Measurements from ENCODE around the gene RASEF.
"Not testable (repeated sequence)": the region's sequence is repeated elsewhere in the genome, so short reads cannot be mapped to it uniquely, and the experiment has no call there.

RASEF gene
- long read RNA-seq, donor 1 = 0 reads
- long read RNA-seq, donor 2 = 0 reads
- long read RNA-seq, donor 3 = 0 reads
- long read RNA-seq, donor 4 = 0 reads
- long read RNA-seq, donor 5, partial matches to known transcripts = 0 of 1 reads
- long read RNA-seq, donor 5, other reads (novel, unspliced or antisense) = 0 of 1 reads
- long read RNA-seq, donor 6, partial matches to known transcripts = 0 of 2 reads
- long read RNA-seq, donor 6, other reads (novel, unspliced or antisense) = 0 of 2 reads
- long read RNA-seq, donor 7, full-length matches to known transcripts = 3 of 3 reads
- long read RNA-seq, donor 7, partial matches to known transcripts = 0 of 3 reads
- long read RNA-seq, donor 7, other reads (novel, unspliced or antisense) = 0 of 3 reads
- long read RNA-seq, donor 8 = 0 reads

- peak; percentile 92 for DNase-seq
Measured at GRCh38 chr9:83062651-83063527, at the start of gene RASEF. TSS of gene RASEF (minus strand) at chr9:83063142. CDS start at chr9:83062867, 275 bp downstream.

- DNase-seq = no peak
Measured at GRCh38 chr9:83111169-83111568, 48.2 kb upstream of the RASEF start.

- no peak for DNase-seq
Measured at GRCh38 chr9:83109296-83109695, 46.4 kb upstream of the RASEF start.

GRCh38 chr9:83108208-83108607 lies 45.3 kb upstream of the RASEF start:
- DNase-seq = no peak

GRCh38 chr9:83106772-83107171 lies 43.8 kb upstream of the RASEF start:
- DNase-seq = no peak

- DNase-seq = no peak
Measured at GRCh38 chr9:83106263-83106662, 43.3 kb upstream of the RASEF start.

GRCh38 chr9:83097633-83098032 lies 34.7 kb upstream of the RASEF start:
- DNase-seq = no peak

- not testable (repeated sequence) for DNase-seq
Measured at GRCh38 chr9:83093311-83093710, 30.4 kb upstream of the RASEF start.

- no peak for DNase-seq
Measured at GRCh38 chr9:83081846-83082245, 18.9 kb upstream of the RASEF start.

GRCh38 chr9:83081010-83081409 lies 18.1 kb upstream of the RASEF start:
- no peak for DNase-seq

GRCh38 chr9:83075932-83076331 lies 13.0 kb upstream of the RASEF start:
- not testable (repeated sequence) for DNase-seq

- DNase-seq = not testable (repeated sequence)
Measured at GRCh38 chr9:83072498-83072897, 9.6 kb upstream of the RASEF start.

- no peak for DNase-seq
Measured at GRCh38 chr9:83071626-83072025, 8.7 kb upstream of the RASEF start.

- no peak for DNase-seq
Measured at GRCh38 chr9:83070261-83070660, 7.3 kb upstream of the RASEF start.

GRCh38 chr9:83069651-83070050 lies 6.7 kb upstream of the RASEF start:
- DNase-seq = no peak

GRCh38 chr9:83068414-83068813 lies 5.5 kb upstream of the RASEF start:
- DNase-seq = no peak

- no peak for DNase-seq
Measured at GRCh38 chr9:83067579-83067978, 4.6 kb upstream of the RASEF start.

GRCh38 chr9:83066771-83067170 lies 3.8 kb upstream of the RASEF start:
- DNase-seq = no peak

- DNase-seq = no peak
Measured at GRCh38 chr9:83065233-83065632, 2.3 kb upstream of the RASEF start.

GRCh38 chr9:83061990-83062650 lies 822 bp downstream of the RASEF start:
- DNase-seq = no peak

GRCh38 chr9:83061036-83061435 lies 1.9 kb downstream of the RASEF start:
- no peak for DNase-seq

GRCh38 chr9:83060556-83060955 lies 2.4 kb downstream of the RASEF start:
- DNase-seq = no peak

GRCh38 chr9:83059417-83059816 lies 3.5 kb downstream of the RASEF start:
- DNase-seq = no peak

All from right kidney (tissue), 9 donors.